Muscle layer of colon (tissue), 2 donors: Measurements from ENCODE around the gene TMEM151B.
A peak's percentile ranks its signal among the peaks of the same experiment; 100 is the strongest.
"Not testable (repeated sequence)": the region's sequence is repeated elsewhere in the genome, so short reads cannot be mapped to it uniquely, and the experiment has no call there.

ENCODE experiments used
- H3K27ac ChIP-seq: one replicate; pipeline ENCODE4 v1.7.0; 2013; ENCODE audit warnings: low read depth, mild to moderate bottlenecking, low read length, moderate library complexity
- H3K27me3 ChIP-seq, 2 donors: one replicate each; pipeline ENCODE4 v1.7.0; 2013; ENCODE audit warnings: low read length in 2 of 2, mild to moderate bottlenecking in 2 of 2; ENCODE audit not compliant: insufficient read depth in 2 of 2, control insufficient read depth in 1 of 2
- H3K36me3 ChIP-seq: one replicate; pipeline ENCODE4 v1.7.0; 2013; ENCODE audit warnings: mild to moderate bottlenecking, low read length; ENCODE audit not compliant: insufficient read depth
- H3K4me1 ChIP-seq: one replicate; pipeline ENCODE4 v1.7.0; 2013; ENCODE audit warnings: mild to moderate bottlenecking, low read length; ENCODE audit not compliant: insufficient read depth
- H3K4me3 ChIP-seq, 2 donors: one replicate each; pipeline ENCODE4 v1.7.0; 2013; ENCODE audit warnings: low read length in 2 of 2, low read depth in 1 of 2, mild to moderate bottlenecking in 1 of 2, moderate library complexity in 1 of 2
- H3K9ac ChIP-seq: one replicate; pipeline ENCODE4 v1.7.0; 2013; ENCODE audit warnings: low read length
- H3K9me3 ChIP-seq: one replicate; pipeline ENCODE4 v1.7.0; 2013; ENCODE audit warnings: mild to moderate bottlenecking, low read length
- donor health status: abdominal sarcoma.
- donor health status: Adenocarcinoma of cecum.

The TMEM151B gene

GRCh38 chr6:44335631-44336030, 65.4 kb downstream of the TMEM151B start:
- no peak overlapping the region for H3K9ac ChIP-seq
- H3K36me3 ChIP-seq, result no peaks in the 10 kb centered on the region
- peaks cover 6% of the 10 kb centered on the region for H3K4me1 ChIP-seq
- no peaks in the 10 kb centered on the region for H3K27me3 ChIP-seq
- H3K27ac ChIP-seq, result no peak overlapping the region
- no peak overlapping the region for H3K4me3 ChIP-seq
- no peaks in the 10 kb centered on the region for H3K9me3 ChIP-seq

- H3K4me1 ChIP-seq, result peaks cover 6% of the 10 kb centered on the region
- H3K9me3 ChIP-seq, result no peaks in the 10 kb centered on the region
- no peak overlapping the region for H3K27ac ChIP-seq
- no peak overlapping the region for H3K4me3 ChIP-seq
- no peaks in the 10 kb centered on the region for H3K36me3 ChIP-seq
- H3K9ac ChIP-seq, result no peak overlapping the region
- peaks cover 0 to 9% of the 10 kb centered on the region in 2 donors for H3K27me3 ChIP-seq
Measured at GRCh38 chr6:44338228-44339122, 68.2 kb downstream of the TMEM151B start.

- Histone ChIP-seq H3K9me3 (no peaks in the 10 kb centered on the region), H3K4me1 (peaks cover 6% of the 10 kb centered on the region), H3K4me3 (no peak overlapping the region), H3K27me3 (peaks cover 6 to 9% of the 10 kb centered on the region in 2 donors), H3K27ac (no peak overlapping the region), H3K36me3 (no peaks in the 10 kb centered on the region), H3K9ac (no peak overlapping the region)
Measured at GRCh38 chr6:44339301-44339700, 69.1 kb downstream of the TMEM151B start.

GRCh38 chr6:44339763-44340625, 69.7 kb downstream of the TMEM151B start:
- Histone ChIP-seq H3K27me3 (peaks cover 7 to 9% of the 10 kb centered on the region in 2 donors), H3K4me1 (peaks cover 6% of the 10 kb centered on the region), H3K4me3 (no peak overlapping the region), H3K9me3 (no peaks in the 10 kb centered on the region), H3K9ac (no peak overlapping the region), H3K27ac (no peak overlapping the region), H3K36me3 (no peaks in the 10 kb centered on the region)

- H3K27ac ChIP-seq, result no peak overlapping the region
- H3K27me3 ChIP-seq, result peaks cover 7 to 9% of the 10 kb centered on the region in 2 donors
- H3K4me3 ChIP-seq, result no peak overlapping the region
- H3K9ac ChIP-seq, result no peak overlapping the region
- no peaks in the 10 kb centered on the region for H3K9me3 ChIP-seq
- peaks cover 6% of the 10 kb centered on the region for H3K4me1 ChIP-seq
- H3K36me3 ChIP-seq, result no peaks in the 10 kb centered on the region
Measured at GRCh38 chr6:44341095-44341890, 71.0 kb downstream of the TMEM151B start.

GRCh38 chr6:44342052-44342451, 71.8 kb downstream of the TMEM151B start:
- Histone ChIP-seq H3K4me3 (peak overlapping the region in 1 of 2 donors; percentile 27), H3K36me3 (no peaks in the 10 kb centered on the region), H3K4me1 (peaks cover 6% of the 10 kb centered on the region), H3K27me3 (peaks cover 7 to 9% of the 10 kb centered on the region in 2 donors), H3K9me3 (no peaks in the 10 kb centered on the region), H3K9ac (no peak overlapping the region), H3K27ac (no peak overlapping the region)

GRCh38 chr6:44342489-44342888, 72.2 kb downstream of the TMEM151B start, which contains the start of gene SPATS1:
Gene SPATS1, plus strand, starts transcription at chr6:44342650. Its CDS starts 446 bp downstream, at chr6:44343096.
- peak within 1 kb of the TSS in 1 of 2 donors; percentile 27 for H3K4me3 ChIP-seq
- no peaks in the 10 kb centered on the region for H3K36me3 ChIP-seq
- no peak within 1 kb of the TSS for H3K9ac ChIP-seq
- peaks cover 7 to 9% of the 10 kb centered on the region in 2 donors for H3K27me3 ChIP-seq
- no peaks in the 10 kb centered on the region for H3K9me3 ChIP-seq
- H3K4me1 ChIP-seq, result peaks cover 6% of the 10 kb centered on the region
- no peak within 1 kb of the TSS for H3K27ac ChIP-seq

- not testable (repeated sequence) for H3K36me3 ChIP-seq, H3K4me1 ChIP-seq, H3K9ac ChIP-seq, H3K27me3 ChIP-seq, H3K4me3 ChIP-seq, H3K9me3 ChIP-seq, H3K27ac ChIP-seq
Measured at GRCh38 chr6:44346818-44347217, 76.6 kb downstream of the TMEM151B start.

GRCh38 chr6:44349904-44350649, 79.8 kb downstream of the TMEM151B start:
- Histone ChIP-seq H3K4me1 (no peaks in the 10 kb centered on the region), H3K27me3 (no peaks in the 10 kb centered on the region), H3K9ac (no peak overlapping the region), H3K4me3 (no peak overlapping the region), H3K27ac (no peak overlapping the region), H3K36me3 (no peaks in the 10 kb centered on the region), H3K9me3 (no peaks in the 10 kb centered on the region)

GRCh38 chr6:44350650-44350994, 80.4 kb downstream of the TMEM151B start:
- H3K9ac ChIP-seq, H3K27me3 ChIP-seq: not testable (repeated sequence)

More at GRCh38 chr6:44350650-44350994, 80.4 kb downstream of the TMEM151B start:
- H3K36me3 ChIP-seq, H3K4me1 ChIP-seq, H3K27ac ChIP-seq, H3K9me3 ChIP-seq, H3K4me3 ChIP-seq: not testable (repeated sequence)
